CD4-positive, CD25-positive, alpha-beta regulatory T cell (primary cell): ENCODE measurements around the gene NKIRAS2. TPM values are rescaled to one million over a fixed set of nuclear protein-coding genes. Genes with fewer than 3 reads are reported as not detected.

ENCODE experiments used
- ATAC-seq, 2 donors: fragments of 150-1000 bp; cut with Tn5 transposase; one replicate each; pipeline ENCODE4 v1.10.0; 2021; ENCODE audit warnings: low read depth in 2 of 2, moderate number of reproducible peaks in 2 of 2, moderate library complexity in 1 of 2
- DNase-seq, 3 donors: peaks; one replicate each; pipeline versions ENCODE4 v3.0.0 to v3.0.0-alpha.2; 2012 to 2022; ENCODE audit warnings: mixed read lengths in 1 of 3
- H3K27ac ChIP-seq: one replicate; pipeline ENCODE4 v1.7.0; 2013; ENCODE audit warnings: mild to moderate bottlenecking, low read length; ENCODE audit not compliant: insufficient read depth, poor library complexity, severe bottlenecking
- H3K27me3 ChIP-seq: one replicate; pipeline ENCODE4 v1.7.0; 2013; ENCODE audit warnings: low read length; ENCODE audit not compliant: control insufficient read depth, insufficient read depth
- H3K36me3 ChIP-seq: one replicate; pipeline ENCODE4 v1.7.0; 2013; ENCODE audit warnings: mild to moderate bottlenecking, low read length, moderate library complexity; ENCODE audit not compliant: control insufficient read depth, insufficient read depth
- H3K4me1 ChIP-seq: 2 replicates; pipeline ENCODE4 v1.7.0; 2013; ENCODE audit warnings: mild to moderate bottlenecking, low read length; ENCODE audit not compliant: insufficient read depth, control insufficient read depth, poor library complexity, severe bottlenecking
- H3K4me3 ChIP-seq: one replicate; pipeline ENCODE4 v1.7.0; 2013; ENCODE audit warnings: low read depth, mild to moderate bottlenecking, low read length, moderate library complexity
- H3K9me3 ChIP-seq, 2 experiments: 1 replicate in 1 of 2; 2 replicates in 1 of 2; pipeline ENCODE4 v1.7.0; 2013; ENCODE audit warnings: low read length in 2 of 2, mild to moderate bottlenecking in 1 of 2, moderate library complexity in 1 of 2; ENCODE audit not compliant: control insufficient read depth in 2 of 2
- H3K27ac Mint-ChIP-seq, 3 donors: one replicate each; pipeline ENCODE4 v1.8.0; 2020 to 2022; ENCODE audit warnings: mild to moderate bottlenecking in 3 of 3, mixed read lengths in 3 of 3, moderate library complexity in 2 of 3
- H3K27me3 Mint-ChIP-seq: one replicate; pipeline ENCODE4 v1.8.0; 2022; ENCODE audit warnings: mild to moderate bottlenecking, mixed read lengths
- H3K36me3 Mint-ChIP-seq: one replicate; pipeline ENCODE4 v1.8.0; 2020; ENCODE audit warnings: mixed read lengths
- H3K4me1 Mint-ChIP-seq, 4 donors: one replicate each; pipeline ENCODE4 v1.8.0; 2020 to 2022; ENCODE audit warnings: mixed read lengths in 4 of 4, mild to moderate bottlenecking in 1 of 4
- H3K4me3 Mint-ChIP-seq, 4 donors: one replicate each; pipeline ENCODE4 v1.8.0; 2020 to 2022; ENCODE audit warnings: mild to moderate bottlenecking in 4 of 4, mixed read lengths in 4 of 4, moderate library complexity in 3 of 4
- H3K9me3 Mint-ChIP-seq, 7 donors: one replicate each; pipeline ENCODE4 v1.8.0; 2020 to 2022; ENCODE audit warnings: mixed read lengths in 7 of 7, mild to moderate bottlenecking in 3 of 7, moderate library complexity in 2 of 7
- polyA plus RNA-seq, 4 donors: library from polyadenylated mRNA; unstranded; fragments of 300-500 nt; fragmentation: Illumina TruSeq; gene quantifications; one replicate each; pipeline ENCODE4 v1.2.3, GENCODE V29; 2021
- total RNA-seq: library from RNA; stranded (reverse); gene quantifications from one replicate; pipeline ENCODE4 v1.2.3, GENCODE V29; 2022

The NKIRAS2 gene
- total and polyA plus RNA-seq, 5 donors from 2014 or later = 14.6 to 25.8 (median 22.5) TPM

DNA sequence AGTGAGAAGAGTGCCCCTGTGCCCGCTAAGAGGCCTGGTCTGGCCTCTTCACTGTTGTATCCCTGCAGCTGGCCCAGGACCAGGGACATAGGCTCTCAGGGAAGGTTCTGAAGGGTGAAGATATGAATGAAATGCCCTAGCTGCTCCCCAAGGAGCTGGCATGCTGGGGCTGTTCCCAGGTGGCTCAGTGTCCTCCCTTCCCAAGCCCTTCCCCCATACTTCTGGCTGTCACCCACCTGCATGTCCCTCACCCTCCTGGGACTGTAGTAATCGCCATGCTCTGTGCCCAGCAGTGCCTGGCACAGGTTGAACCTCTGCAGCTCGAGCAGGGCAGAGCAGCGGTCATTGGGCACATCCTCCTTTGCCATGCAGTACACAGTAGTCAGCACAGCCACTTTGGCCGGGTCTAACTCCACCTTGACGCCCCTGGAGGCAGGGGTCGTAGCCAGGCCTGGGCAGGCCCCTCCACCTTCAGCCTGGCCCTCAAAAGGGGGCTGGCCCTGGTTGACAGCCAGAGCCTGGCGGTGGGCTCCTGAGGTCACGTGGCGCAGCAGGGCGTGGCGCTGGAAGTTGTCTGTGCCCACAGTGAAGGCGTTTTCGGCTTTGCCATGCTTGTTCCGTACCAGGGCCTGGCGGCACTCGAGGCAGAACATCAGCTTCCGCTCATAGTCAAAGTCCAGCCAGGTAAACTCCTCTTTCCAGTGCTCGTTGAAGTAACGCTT lies 22.9 kb downstream of the NKIRAS2 start:
- Mint-ChIP-seq H3K4me3 (no peak overlapping the region), H3K36me3 (no peaks in the 10 kb centered on the region), H3K27ac (no peak overlapping the region), H3K9me3 (no peaks in the 10 kb centered on the region), H3K4me1 (peaks cover 0 to 6% (median 0%) of the 10 kb centered on the region in 4 donors), H3K27me3 (peaks cover 20% of the 10 kb centered on the region)
- no peak for ATAC-seq
- no peak overlapping the region for H3K4me3 ChIP-seq
- DNase-seq = no peak
- no peaks in the 10 kb centered on the region for H3K27me3 ChIP-seq
- no peak overlapping the region for H3K27ac ChIP-seq
- H3K4me1 ChIP-seq = no peaks in the 10 kb centered on the region
- H3K9me3 ChIP-seq = no peaks in the 10 kb centered on the region
- no peaks in the 10 kb centered on the region for H3K36me3 ChIP-seq

DNA sequence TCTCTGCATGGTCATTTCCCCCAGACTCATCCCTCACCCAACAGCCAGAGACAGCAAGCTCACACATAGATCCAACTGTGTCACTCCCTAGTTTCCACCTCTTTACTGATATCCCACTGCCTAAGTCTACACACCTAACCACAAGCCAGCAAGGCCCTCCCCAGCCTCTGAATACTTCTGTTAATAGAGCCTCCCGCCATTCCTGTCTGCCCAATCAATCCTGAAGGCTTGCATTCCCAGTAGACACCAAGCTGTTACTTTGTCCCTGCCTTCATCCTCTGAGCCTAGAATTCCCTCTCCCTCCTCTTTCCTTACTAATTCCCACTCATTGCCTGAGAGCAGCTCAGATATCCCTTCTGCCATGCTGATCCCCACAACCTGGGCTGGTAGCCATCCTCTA lies 25.8 kb downstream of the NKIRAS2 start:
- Mint-ChIP-seq H3K9me3 (no peaks in the 10 kb centered on the region), H3K4me1 (peaks cover 0 to 6% (median 3%) of the 10 kb centered on the region in 4 donors), H3K36me3 (no peaks in the 10 kb centered on the region), H3K27ac (peak overlapping the region in 1 of 3 donors; percentile 1), H3K27me3 (peaks cover 35% of the 10 kb centered on the region), H3K4me3 (peak overlapping the region in 1 of 4 donors; percentile 32)
- Histone ChIP-seq H3K36me3 (no peaks in the 10 kb centered on the region), H3K27ac (no peak overlapping the region), H3K4me3 (no peak overlapping the region), H3K9me3 (no peaks in the 10 kb centered on the region), H3K27me3 (peaks cover 8% of the 10 kb centered on the region), H3K4me1 (peaks cover 7% of the 10 kb centered on the region)
- ATAC-seq (no peak), DNase-seq (no peak)

DNA sequence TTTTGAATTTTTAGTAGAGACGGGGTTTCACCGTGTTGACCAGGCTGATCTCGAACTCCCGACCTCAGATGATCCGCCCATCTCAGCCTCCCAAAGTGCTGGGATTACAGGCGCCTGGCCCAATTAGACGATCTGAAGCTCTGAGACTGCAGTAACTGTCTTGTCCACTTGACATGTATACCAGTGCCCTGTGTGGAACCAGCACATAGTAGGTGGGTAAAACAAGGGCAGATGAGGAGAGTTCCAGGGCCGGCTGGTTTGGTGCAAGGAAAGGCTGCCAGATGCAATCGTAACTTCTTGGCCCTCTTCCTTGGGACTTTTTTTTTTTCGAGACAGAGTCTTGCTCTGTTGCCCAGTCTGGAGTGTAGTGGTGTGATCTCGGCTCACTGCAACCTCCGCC lies 27.5 kb downstream of the NKIRAS2 start:
- Mint-ChIP-seq H3K27me3 (peaks cover 40% of the 10 kb centered on the region), H3K27ac (no peak overlapping the region)

DNA sequence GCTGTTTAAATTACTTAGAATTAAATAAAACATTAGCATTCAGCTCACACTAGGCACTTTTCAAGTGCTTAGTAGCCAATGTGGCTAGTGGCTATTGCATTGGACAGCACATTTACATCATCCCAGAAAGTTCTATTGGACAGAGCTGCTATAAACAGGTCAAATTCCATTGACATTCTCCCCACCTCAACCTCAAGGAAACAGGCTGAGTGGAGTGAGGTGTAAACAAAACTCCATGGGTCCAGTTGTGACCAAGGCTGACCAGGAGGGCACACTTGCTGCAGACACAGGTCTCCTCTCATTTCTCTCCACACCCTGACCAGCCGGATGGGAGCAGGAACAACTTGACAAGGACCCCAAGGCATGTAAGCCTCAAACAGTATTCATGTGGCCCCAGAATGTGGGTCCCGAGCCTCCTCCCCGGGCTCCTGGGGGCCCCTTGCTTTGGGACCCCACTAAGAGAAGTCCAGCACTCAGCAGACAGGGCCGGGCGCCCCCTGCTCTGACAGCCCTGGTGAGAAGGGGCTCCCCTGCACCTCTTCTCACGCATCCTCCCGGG lies 30.0 kb downstream of the NKIRAS2 start:
- Histone ChIP-seq H3K27me3 (peaks cover 11% of the 10 kb centered on the region), H3K9me3 (no peaks in the 10 kb centered on the region), H3K27ac (no peak overlapping the region), H3K36me3 (no peaks in the 10 kb centered on the region), H3K4me3 (peak overlapping the region; percentile 13), H3K4me1 (peaks cover 11% of the 10 kb centered on the region)
- peaks cover 0 to 11% (median 3%) of the 10 kb centered on the region in 4 donors for H3K4me1 Mint-ChIP-seq
- DNase-seq (no peak), ATAC-seq (no peak)
- H3K27ac Mint-ChIP-seq = peak overlapping the region in 1 of 3 donors; percentile 59
- peaks cover 0 to 3% (median 0%) of the 10 kb centered on the region in 7 donors for H3K9me3 Mint-ChIP-seq
- H3K27me3 Mint-ChIP-seq = peaks cover 49% of the 10 kb centered on the region
- no peaks in the 10 kb centered on the region for H3K36me3 Mint-ChIP-seq
- H3K4me3 Mint-ChIP-seq = peak overlapping the region; percentile 35 to 88 (median 86)

More for the DNA sequence above, 27.5 kb downstream of the NKIRAS2 start:
- Mint-ChIP-seq H3K36me3 (no peaks in the 10 kb centered on the region), H3K4me3 (no peak overlapping the region), H3K9me3 (peaks cover 0 to 2% (median 0%) of the 10 kb centered on the region in 7 donors), H3K4me1 (peaks cover 0 to 11% (median 3%) of the 10 kb centered on the region in 4 donors)
- DNase-seq (no peak), ATAC-seq (no peak)
- Histone ChIP-seq H3K9me3 (no peaks in the 10 kb centered on the region), H3K4me1 (peaks cover 11% of the 10 kb centered on the region), H3K36me3 (no peaks in the 10 kb centered on the region), H3K4me3 (no peak overlapping the region), H3K27ac (no peak overlapping the region), H3K27me3 (peaks cover 8% of the 10 kb centered on the region)

DNA sequence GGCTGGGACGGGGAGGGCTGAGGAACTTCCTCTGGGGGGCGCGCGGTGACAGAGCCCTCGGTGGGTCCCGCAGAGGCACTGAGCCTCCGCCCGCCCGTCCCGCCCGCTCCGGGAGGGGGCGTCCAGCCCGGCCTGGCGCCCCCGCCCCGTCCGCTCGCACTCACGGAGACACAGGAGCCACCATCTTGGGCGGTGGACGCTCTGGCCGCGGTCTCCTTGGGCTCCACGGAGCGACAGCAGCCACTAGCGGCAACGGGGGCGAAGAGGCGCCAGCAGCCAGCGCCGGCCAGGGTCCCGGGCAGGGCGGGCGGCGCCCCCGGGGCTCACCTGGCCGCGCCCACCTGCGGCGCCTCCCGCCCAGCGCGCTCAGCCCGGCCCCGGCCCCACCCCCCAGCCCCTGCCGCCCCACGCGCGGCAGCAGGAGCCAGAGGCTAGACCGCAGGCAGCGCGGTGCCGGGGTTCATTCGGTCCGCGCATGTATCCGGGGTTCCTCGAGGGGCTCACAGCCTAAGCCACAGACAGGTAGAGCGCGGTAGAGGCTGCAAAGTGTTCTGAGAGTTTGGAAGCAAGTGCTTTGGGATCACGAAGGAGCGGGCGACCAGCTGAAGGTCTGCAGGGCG lies 30.6 kb downstream of the NKIRAS2 start, which contains the start of gene C17orf113:
TSS of gene C17orf113 (minus strand) at position 209 of the 620 bp plus-strand sequence. CDS start 7,225 bp downstream, outside the sequence.
- Histone ChIP-seq H3K27ac (no peak within 1 kb of the TSS), H3K4me1 (peaks cover 11% of the 10 kb centered on the region), H3K9me3 (no peaks in the 10 kb centered on the region), H3K4me3 (peak within 1 kb of the TSS; percentile 13), H3K27me3 (peaks cover 11% of the 10 kb centered on the region), H3K36me3 (no peaks in the 10 kb centered on the region)
- Mint-ChIP-seq H3K27ac (peak within 1 kb of the TSS in 2 of 3 donors; percentile 59 to 86), H3K36me3 (no peaks in the 10 kb centered on the region), H3K9me3 (peaks cover 0 to 5% (median 0%) of the 10 kb centered on the region in 7 donors), H3K27me3 (peaks cover 55% of the 10 kb centered on the region), H3K4me3 (peak within 1 kb of the TSS; percentile 85 to 92 (median 87)), H3K4me1 (peaks cover 0 to 11% (median 3%) of the 10 kb centered on the region in 4 donors)
- peak; percentile 27 to 35 (median 35) for DNase-seq
- peak; percentile 72 to 75 for ATAC-seq

DNA sequence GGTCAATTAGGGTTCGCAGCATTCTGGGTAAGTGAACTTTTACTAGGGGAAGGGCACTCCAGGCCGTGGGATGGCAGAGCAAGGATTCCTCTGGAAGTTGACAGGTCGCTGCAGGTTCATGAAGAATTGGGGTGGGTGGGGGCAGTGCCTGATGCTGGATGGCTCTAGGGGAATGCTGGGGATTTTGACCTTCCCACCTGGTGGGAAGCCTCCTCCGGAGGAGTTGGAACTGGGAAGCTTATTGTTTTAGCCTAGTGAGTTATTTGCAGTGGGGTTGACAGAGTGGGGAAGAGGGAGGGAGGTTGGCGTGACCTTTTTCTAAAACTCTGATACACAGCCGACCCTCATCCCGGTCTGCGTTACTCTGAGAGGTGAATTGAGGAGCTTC lies 31.1 kb downstream of the NKIRAS2 start:
- no peak for ATAC-seq
- H3K27ac Mint-ChIP-seq = peak overlapping the region in 2 of 3 donors; percentile 23 to 86
- no peaks in the 10 kb centered on the region for H3K36me3 Mint-ChIP-seq
- peaks cover 52% of the 10 kb centered on the region for H3K27me3 Mint-ChIP-seq
- Histone ChIP-seq H3K4me3 (no peak overlapping the region), H3K36me3 (no peaks in the 10 kb centered on the region), H3K27me3 (peaks cover 11% of the 10 kb centered on the region), H3K4me1 (peaks cover 11% of the 10 kb centered on the region), H3K27ac (no peak overlapping the region), H3K9me3 (no peaks in the 10 kb centered on the region)
- H3K4me1 Mint-ChIP-seq = peaks cover 0 to 11% (median under 1%) of the 10 kb centered on the region in 4 donors
- peaks cover 0 to 5% (median 0%) of the 10 kb centered on the region in 7 donors for H3K9me3 Mint-ChIP-seq
- peak overlapping the region in 3 of 4 donors; percentile 84 to 92 (median 87) for H3K4me3 Mint-ChIP-seq
- DNase-seq = no peak

DNA sequence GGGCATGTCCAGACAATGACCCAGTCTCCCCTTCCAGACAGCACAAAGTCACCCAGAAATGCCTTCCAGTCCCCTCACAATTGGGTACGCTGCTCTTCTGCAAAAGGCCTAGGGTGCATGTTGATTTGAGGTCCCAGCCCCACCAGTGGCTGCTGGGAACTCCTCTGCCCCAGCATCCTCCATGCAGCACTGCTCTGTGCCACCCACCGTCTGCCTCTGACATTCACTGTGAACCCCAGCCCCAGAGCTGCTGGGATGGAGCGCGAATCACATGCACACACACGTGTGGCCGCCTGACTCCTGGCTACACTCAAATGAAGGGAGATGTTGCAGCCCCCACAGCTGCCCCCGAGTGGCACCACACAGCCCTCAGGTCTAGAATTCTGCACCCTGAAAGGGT lies 31.8 kb downstream of the NKIRAS2 start:
- peaks cover 0 to 11% (median 0%) of the 10 kb centered on the region in 4 donors for H3K4me1 Mint-ChIP-seq
- H3K27ac Mint-ChIP-seq = no peak overlapping the region
- H3K9me3 ChIP-seq = no peaks in the 10 kb centered on the region
- peaks cover 11% of the 10 kb centered on the region for H3K4me1 ChIP-seq
- no peak for ATAC-seq
- H3K36me3 ChIP-seq = no peaks in the 10 kb centered on the region
- no peak for DNase-seq
- H3K27me3 Mint-ChIP-seq = peaks cover 54% of the 10 kb centered on the region
- peaks cover 11% of the 10 kb centered on the region for H3K27me3 ChIP-seq
- no peak overlapping the region for H3K27ac ChIP-seq
- H3K9me3 Mint-ChIP-seq = peaks cover 0 to 5% (median 0%) of the 10 kb centered on the region in 7 donors
- no peak overlapping the region for H3K4me3 ChIP-seq
- no peaks in the 10 kb centered on the region for H3K36me3 Mint-ChIP-seq
- peak overlapping the region in 2 of 4 donors; percentile 65 to 84 for H3K4me3 Mint-ChIP-seq
